Measurements from ENCODE around the gene FAM98C.
"Not testable (repeated sequence)": the region's sequence is repeated elsewhere in the genome, so short reads cannot be mapped to it uniquely, and the experiment has no call there.

The FAM98C gene

DNA sequence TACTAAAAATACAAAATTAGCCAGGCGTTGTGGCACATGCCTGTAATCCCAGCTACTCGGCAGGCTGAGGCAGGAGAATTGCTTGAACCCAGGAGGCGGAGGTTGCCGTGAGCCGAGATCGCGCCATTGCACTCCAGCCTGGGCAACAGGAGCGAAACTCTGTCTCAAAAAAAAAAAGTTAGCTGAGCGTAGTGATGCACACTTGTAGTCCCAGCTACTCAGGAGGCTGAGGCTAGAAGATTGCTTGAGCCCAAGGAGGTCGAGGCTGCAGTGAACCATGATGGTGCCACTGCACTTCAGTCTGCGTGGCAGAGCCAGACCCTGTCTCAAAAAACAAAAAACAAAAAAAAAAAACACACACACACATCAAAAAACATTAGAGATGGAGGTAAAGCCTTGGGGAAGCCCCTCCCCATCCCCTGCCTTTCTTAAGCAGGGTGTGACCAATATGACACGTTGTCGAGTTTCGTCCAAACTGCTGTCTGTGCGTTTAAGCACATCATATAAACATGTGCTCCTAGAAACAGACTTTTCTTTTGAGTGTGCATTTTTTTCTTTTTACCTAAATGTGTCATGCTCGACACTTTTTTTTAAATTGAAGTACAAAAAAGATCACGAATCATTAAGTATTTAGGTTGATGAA is 24.3 kb downstream of the FAM98C start:
- not testable (repeated sequence) for DNase-seq (ENCODE audit: low read depth)

DNA sequence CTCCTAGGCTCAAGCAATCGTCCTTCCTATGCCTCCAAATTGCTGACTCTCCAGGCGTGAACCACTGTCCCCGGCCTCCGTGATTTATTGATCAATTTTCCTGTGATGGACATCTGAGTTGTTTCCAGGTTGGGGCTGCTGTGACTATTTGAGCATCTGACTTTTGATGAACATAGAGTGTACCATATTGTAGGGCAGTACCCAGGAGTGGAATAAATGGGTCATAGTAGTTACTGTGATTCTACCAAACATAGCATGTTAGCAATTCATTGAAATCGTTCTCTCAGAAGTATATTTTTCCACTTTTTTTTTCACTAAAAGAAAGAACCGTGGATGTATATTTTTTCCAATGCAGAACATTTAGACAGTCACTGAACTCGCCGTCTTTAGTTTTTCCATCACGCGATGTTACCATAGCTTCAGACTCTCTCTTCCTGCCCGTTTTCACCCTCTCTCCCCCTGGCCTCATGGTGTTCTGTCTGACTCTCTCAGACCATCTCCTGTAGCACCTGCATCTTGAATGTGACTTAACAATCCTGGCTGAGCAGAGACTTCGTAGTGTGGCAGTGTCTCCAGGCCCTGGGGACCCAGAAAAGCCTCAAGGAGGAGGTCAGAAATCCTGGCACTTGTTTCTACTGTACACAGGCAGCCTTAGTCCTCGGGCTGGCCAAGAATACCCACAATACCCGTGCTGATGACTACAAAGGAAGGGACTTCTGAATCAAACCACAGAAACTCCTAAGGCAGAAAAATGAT is 26.3 kb downstream of the FAM98C start:
- DNase-seq (ENCODE audit: low read depth) = no peak

DNA sequence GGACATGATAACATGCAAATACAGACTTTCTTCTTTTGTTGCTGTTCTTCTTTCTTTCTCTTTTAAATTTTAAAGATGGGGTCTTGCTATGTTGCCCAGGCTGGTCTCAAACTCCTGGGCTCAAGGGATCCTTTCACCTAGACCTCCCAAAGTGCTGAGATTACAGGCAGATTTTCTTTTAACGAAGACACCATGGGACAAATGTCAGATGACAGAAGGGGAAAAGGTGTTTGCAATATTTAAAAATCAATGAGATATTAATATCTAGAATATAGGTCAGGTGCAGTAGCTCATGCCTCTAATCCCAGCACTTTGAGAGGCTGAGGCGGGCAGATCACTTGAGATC is 26.9 kb downstream of the FAM98C start:
- no peak for DNase-seq (ENCODE audit: low read depth)

DNA sequence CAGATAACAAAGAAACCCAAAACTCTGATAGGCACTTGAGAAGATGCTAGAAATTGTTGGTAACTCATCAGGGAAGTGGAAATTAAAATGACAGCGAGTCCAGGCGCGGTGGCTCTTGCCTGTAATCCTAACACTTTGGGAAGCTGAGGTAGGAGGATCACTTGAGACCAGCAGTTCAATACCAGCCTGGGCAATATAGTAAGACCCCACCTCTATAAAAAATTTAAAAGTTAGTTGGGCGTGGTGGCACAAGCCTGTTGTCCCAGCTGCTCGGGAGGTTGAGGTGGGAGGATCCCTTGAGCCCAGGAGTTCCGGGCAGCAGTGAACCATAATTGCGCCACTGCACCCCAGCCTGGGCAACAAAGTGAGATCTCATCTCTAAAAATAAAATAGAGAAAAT is 28.0 kb downstream of the FAM98C start:
- DNase-seq (ENCODE audit: low read depth) = no peak

GRCh38 chr19:38433268-38433733 is 30.4 kb downstream of the FAM98C start, which contains the start of gene RYR1:
TSS of gene RYR1 (plus strand) at chr19:38433691. CDS start at chr19:38433830, 139 bp downstream.
- no peak for DNase-seq (ENCODE audit: low read depth)

DNA sequence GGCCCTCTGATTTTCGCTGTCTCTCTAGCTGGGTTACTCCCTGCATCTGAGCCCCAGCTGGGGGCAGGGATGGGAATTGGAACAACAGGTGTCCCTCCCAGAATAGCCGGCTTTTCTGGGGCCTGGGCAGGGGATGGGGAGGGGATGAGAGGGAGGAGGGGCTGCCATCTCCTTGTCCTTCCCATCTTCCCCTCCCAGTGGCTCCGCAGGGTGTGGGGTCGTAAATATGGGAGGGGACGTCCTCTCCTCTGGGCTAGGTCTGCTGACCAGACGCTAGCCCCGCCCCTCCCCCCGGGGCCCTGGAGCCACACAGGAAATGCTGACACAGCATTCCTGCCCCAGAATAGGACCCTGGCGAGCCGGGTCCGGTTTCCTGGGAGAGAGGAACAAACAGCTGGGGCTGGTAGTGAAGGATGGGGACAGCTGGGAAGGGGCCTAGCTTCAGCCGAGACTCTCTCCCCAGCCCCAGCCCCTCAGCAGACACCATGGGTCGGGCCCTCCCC is 31.7 kb downstream of the FAM98C start:
- no peak for DNase-seq (ENCODE audit: low read depth)

DNA sequence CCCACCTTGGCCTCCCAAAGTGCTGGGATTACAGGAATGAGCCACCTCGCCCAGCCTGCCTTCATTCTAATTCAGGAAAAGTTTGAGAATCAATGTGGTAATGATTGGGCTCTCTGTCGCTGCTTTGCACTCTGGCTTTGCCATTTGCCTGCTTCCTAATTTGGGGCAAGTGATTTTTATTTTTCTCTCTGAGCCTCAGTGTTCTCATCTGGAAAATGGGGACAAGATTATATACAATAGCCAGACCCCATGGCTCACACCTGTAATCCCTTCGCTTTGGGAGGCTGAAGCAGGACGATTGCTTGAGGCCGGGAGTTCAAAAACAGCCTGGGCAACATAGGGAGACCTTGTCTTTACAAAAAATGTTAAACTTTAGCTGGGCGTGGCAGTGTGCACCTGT is 34.4 kb downstream of the FAM98C start:
- no peak for DNase-seq (ENCODE audit: low read depth)

- DNase-seq (ENCODE audit: low read depth) = no peak
Measured at GRCh38 chr19:38437917-38438316, 35.0 kb downstream of the FAM98C start.

DNA sequence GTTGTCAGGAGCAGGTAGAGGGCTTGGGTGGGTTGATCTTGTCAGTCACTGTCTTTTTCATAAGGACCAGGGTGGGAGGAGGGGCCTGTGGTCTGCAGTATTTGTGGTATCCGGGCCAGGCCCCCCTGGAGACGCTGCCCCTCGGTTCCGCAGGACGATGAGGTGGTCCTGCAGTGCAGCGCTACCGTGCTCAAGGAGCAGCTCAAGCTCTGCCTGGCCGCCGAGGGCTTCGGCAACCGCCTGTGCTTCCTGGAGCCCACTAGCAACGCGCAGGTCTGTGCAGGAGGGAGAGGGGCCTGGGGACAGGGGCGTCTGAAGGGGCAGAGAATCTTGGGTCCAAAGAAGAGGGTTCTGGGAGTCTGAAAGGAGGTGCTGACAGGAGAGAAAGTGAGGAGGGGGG is 37.7 kb downstream of the FAM98C start:
- DNase-seq (ENCODE audit: low read depth) = no peak

- DNase-seq (ENCODE audit: low read depth) = no peak
Measured at GRCh38 chr19:38441657-38442348, 38.9 kb downstream of the FAM98C start.

DNA sequence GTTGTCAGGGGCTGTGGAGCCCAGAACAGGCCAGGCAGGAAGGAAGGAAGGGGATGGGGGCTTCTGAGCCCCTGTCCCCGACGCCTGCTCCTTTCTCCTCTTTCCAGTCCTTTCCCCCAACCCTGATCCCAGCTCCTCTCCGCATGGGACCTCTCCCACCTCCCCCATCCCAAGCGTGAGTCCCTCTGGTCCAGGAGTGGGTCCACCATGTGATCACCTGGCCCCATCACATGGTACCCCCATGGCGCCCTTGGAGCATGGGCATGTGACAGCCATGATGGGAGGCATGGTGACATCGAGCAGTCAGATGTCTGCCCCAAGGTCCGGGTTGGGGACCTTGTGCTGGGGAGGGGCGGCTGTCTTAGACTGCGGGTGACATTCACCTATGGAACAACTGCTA is 39.8 kb downstream of the FAM98C start:
- no peak for DNase-seq (ENCODE audit: low read depth)

DNA sequence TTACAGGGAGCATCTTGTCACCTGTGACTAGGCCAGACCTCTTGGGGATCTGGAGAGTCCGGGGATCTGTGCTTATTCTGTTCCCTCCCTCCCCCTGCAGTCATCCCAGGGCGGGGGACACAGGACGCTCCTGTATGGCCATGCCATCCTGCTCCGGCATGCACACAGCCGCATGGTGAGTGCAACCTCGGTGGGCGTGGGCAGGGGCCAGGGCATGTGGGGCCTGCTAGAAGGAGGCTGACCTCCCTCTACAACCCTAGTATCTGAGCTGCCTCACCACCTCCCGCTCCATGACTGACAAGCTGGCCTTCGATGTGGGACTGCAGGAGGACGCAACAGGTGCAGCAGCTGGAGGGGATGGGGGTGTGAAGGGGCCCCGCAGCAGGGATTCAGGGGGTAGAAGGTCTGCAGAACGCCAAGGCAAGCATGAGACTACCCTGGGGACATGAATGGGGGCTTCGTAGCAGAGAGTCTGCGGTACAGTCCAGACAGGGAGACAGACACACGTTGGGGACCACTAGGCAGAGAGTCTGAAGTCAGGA is 40.6 kb downstream of the FAM98C start:
- no peak for DNase-seq (ENCODE audit: low read depth)

DNA sequence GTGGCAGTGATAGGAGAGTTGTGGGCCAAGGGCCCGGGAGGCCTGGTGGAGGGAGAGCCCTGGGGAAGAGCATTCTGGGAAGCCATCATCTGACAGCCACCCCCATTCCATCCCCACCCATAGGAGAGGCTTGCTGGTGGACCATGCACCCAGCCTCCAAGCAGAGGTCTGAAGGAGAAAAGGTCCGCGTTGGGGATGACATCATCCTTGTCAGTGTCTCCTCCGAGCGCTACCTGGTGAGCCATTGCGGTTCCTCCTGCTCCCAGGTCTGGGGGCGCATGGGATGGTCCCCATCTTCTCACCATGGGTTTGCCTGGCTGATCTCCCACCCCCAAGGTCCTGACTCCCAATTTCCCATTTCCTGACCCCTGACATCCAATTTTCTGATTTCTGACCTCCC is 41.1 kb downstream of the FAM98C start:
- no peak for DNase-seq (ENCODE audit: low read depth)

GRCh38 chr19:38445362-38445761 is 42.5 kb downstream of the FAM98C start:
- no peak for DNase-seq (ENCODE audit: low read depth)

GRCh38 chr19:38448225-38448624 is 45.3 kb downstream of the FAM98C start:
- no peak for DNase-seq (ENCODE audit: low read depth)

GRCh38 chr19:38449518-38449917 is 46.6 kb downstream of the FAM98C start:
- no peak for DNase-seq (ENCODE audit: low read depth)

DNA sequence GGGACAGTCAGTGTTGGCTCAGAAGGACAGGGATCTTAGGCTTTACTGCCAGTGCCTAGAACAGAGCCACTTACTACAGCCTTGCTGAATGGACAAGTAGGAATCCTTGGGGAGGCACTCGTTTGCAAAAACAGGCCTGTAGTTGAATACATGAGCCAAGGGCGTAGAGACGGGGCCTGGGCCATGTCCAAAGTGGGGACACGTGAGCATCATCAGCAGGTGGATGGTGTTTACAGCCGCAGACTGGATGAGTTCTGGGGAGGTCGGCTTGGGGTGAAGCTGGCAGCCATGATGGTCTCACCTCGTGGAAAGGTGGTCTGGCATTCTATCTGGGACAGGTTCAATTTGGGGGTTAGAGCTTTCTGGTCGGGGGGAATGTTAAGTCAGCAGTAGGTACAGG is 48.1 kb downstream of the FAM98C start:
- DNase-seq (ENCODE audit: low read depth) = no peak

DNA sequence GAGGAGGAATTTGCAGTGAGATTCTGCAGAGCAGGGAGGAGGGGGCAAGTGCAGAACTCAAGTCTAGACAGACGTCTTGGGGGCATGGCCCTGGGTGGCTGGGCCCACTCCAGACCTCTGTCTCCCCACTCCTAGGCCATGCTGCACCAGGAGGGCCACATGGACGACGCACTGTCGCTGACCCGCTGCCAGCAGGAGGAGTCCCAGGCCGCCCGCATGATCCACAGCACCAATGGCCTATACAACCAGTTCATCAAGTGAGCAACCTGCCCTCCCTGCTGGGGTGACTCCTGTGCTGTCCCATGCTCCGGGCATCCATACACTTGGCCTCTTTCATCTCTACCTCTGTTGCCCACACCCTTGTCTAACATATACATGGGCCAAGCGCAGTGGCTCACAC is 48.7 kb downstream of the FAM98C start:
- no peak for DNase-seq (ENCODE audit: low read depth)

DNA sequence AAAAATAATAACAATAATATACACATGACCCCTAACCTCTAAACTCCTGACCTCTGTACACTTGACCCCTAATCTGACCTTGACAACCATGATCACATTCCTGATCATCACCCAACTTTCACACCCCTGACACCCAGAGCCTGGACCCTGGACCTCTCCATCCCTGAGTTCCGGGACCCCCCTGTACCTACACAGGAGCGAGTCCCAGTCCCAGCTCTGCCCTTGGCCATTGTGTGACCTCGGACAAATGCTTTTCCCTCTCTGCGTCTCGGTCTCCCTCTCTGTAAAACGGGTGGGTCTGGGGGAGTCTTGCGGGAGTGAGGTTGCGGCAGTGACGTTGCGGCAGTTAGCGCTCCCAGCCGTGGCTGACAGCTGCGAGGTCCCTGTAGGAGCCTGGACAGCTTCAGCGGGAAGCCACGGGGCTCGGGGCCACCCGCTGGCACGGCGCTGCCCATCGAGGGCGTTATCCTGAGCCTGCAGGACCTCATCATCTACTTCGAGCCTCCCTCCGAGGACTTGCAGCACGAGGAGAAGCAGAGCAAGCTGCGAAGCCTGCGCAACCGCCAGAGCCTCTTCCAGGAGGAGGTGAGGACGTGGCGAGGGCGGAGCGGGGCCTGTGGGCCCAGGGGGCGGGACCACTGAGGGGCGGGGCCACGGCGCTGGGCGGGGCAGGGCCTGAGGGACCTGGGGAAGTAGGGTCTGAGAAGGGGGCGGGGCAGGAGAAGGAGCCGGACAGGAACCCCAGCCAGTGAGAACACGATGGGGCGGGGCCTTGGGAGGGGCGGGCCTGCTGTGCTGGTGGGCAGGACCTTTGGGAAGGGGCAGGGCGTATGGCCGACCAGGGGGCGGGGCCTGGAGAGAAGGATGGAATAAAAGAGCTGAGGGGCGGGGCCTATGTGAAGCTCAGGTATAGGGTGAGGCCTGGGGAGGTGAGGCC is 49.8 kb downstream of the FAM98C start:
- DNase-seq (ENCODE audit: low read depth) = no peak

- no peak for DNase-seq (ENCODE audit: low read depth)
Measured at GRCh38 chr19:38453596-38453995, 50.7 kb downstream of the FAM98C start.

GRCh38 chr19:38455031-38455430 is 52.1 kb downstream of the FAM98C start:
- no peak for DNase-seq (ENCODE audit: low read depth)

DNA sequence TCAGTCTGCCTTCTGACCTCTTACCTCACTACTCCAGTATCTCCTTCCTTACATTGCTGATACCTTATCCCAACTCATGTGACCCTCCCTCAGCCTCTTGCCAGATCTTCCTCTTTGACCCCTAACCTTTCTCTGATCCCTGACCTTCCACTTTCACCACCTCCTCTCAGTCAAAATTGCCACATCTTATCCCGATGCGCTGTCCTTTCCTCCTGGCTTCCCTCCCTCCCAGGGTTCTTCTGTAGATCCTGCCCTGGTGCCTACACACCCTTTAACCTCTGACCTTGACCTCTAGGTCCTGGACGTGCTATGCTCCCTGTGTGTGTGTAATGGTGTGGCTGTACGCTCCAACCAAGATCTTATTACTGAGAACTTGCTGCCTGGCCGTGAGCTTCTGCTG is 54.3 kb downstream of the FAM98C start:
- DNase-seq (ENCODE audit: low read depth) = no peak
